HEK293T (cell line): ENCODE measurements around the gene YOD1.

Source experiments
- ARNT ChIP-seq: fragments of 450-650 bp; IDR thresholded peaks from 2 replicates; pipeline ENCODE4 v1.6.1; 2017; ENCODE audit warnings: mild to moderate bottlenecking
- BHLHE40 ChIP-seq: fragments of 450-650 bp; IDR thresholded peaks from 2 replicates; pipeline ENCODE4 v1.6.1; 2016; ENCODE audit warnings: mild to moderate bottlenecking, moderate library complexity, borderline replicate concordance
- ELF4 ChIP-seq: fragments of 450-650 bp; IDR thresholded peaks from 2 replicates; pipeline ENCODE4 v1.6.1; 2017; ENCODE audit warnings: antibody characterized with exemption
- FOXA1 ChIP-seq: fragments of 450-650 bp; IDR thresholded peaks from 2 replicates; pipeline ENCODE4 v1.6.1; 2016; ENCODE audit warnings: mild to moderate bottlenecking
- FOXK2 ChIP-seq: fragments of 450-650 bp; IDR thresholded peaks from 2 replicates; pipeline ENCODE4 v1.6.1; 2016; ENCODE audit warnings: mild to moderate bottlenecking
- FOXM1 ChIP-seq: fragments of 450-650 bp; IDR thresholded peaks from 2 replicates; pipeline ENCODE4 v1.6.1; 2017; ENCODE audit warnings: mild to moderate bottlenecking, borderline replicate concordance
- L3MBTL2 ChIP-seq: fragments of 450-650 bp; conservative IDR thresholded peaks from 2 replicates; pipeline ENCODE4 v1.6.1; 2016; ENCODE audit warnings: mild to moderate bottlenecking
- NFRKB ChIP-seq: fragments of 450-650 bp; IDR thresholded peaks from 2 replicates; pipeline ENCODE4 v1.6.1; 2016; ENCODE audit warnings: mild to moderate bottlenecking, moderate library complexity
- SP1 ChIP-seq: fragments of 450-650 bp; IDR thresholded peaks from 2 replicates; pipeline ENCODE4 v1.6.1; 2017
- SUZ12 ChIP-seq: fragments of 450-650 bp; IDR thresholded peaks from 2 replicates; pipeline ENCODE4 v1.6.1; 2016; ENCODE audit warnings: mild to moderate bottlenecking
- TARDBP ChIP-seq: fragments of 450-650 bp; IDR thresholded peaks from 2 replicates; pipeline ENCODE4 v1.6.1; 2016
- ZNF384 ChIP-seq: fragments of 450-650 bp; IDR thresholded peaks from 2 replicates; pipeline ENCODE4 v1.6.1; 2016
- TF ChIP-seq, protein P1 (sequence below): fragments of 450-650 bp; IDR thresholded peaks from 2 replicates; pipeline ENCODE4 v1.6.1; 2016

- TF ChIP-seq TARDBP (no peak), FOXM1 (no peak), NFRKB (no peak), SP1 (no peak), ZNF384 (no peak), ELF4 (no peak), BHLHE40 (no peak), ARNT (no peak), L3MBTL2 (no peak), FOXK2 (no peak), FOXA1 (no peak), SUZ12 (no peak)
- TF ChIP-seq, protein P1, sequence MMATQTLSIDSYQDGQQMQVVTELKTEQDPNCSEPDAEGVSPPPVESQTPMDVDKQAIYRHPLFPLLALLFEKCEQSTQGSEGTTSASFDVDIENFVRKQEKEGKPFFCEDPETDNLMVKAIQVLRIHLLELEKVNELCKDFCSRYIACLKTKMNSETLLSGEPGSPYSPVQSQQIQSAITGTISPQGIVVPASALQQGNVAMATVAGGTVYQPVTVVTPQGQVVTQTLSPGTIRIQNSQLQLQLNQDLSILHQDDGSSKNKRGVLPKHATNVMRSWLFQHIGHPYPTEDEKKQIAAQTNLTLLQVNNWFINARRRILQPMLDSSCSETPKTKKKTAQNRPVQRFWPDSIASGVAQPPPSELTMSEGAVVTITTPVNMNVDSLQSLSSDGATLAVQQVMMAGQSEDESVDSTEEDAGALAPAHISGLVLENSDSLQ: no peak
These were observed 16.0 kb downstream of the YOD1 start for GRCh38 chr1:207034998-207035397.
